HL-60 (cell line): ENCODE data around the gene NOS2.

Experiments
- DNase-seq, 2 experiments: peaks; one replicate each; pipeline ENCODE4 v3.0.0-alpha.2; 2010 to 2020; ENCODE audit warnings: low read depth in 1 of 2, low spot score in 1 of 2
- H3K27ac ChIP-seq: fragments of 250-450 bp; sonication (Bioruptor Pico); replicated peaks from 2 replicates; pipeline ENCODE4 v1.5.1; 2020; ENCODE audit warnings: mild to moderate bottlenecking, moderate library complexity
- H3K27me3 ChIP-seq: fragments of 250-450 bp; sonication (Bioruptor Pico); 2 replicates; pipeline ENCODE4 v1.5.1; 2021; ENCODE audit warnings: mild to moderate bottlenecking, moderate library complexity; ENCODE audit not compliant: insufficient read depth, poor library complexity, severe bottlenecking
- H3K4me3 ChIP-seq: replicated peaks from 2 replicates; pipeline ENCODE4 v1.5.1; 2011; ENCODE audit warnings: mild to moderate bottlenecking, control low read depth, low read length; ENCODE audit not compliant: insufficient read depth
- GABPA ChIP-seq: IDR thresholded peaks from 2 replicates; pipeline ENCODE4 v1.6.1; 2012; ENCODE audit warnings: low read depth
- POLR2AphosphoS5 ChIP-seq: IDR thresholded peaks from 2 replicates; pipeline ENCODE4 v1.6.1; 2012; ENCODE audit warnings: low read depth
- SPI1 ChIP-seq: IDR thresholded peaks from 2 replicates; pipeline ENCODE4 v1.6.1; 2012; ENCODE audit warnings: low read depth, mild to moderate bottlenecking, borderline replicate concordance
- TF ChIP-seq, protein P1 (sequence below): IDR thresholded peaks from 2 replicates; pipeline ENCODE4 v1.6.1; 2012; ENCODE audit warnings: low read depth; ENCODE audit not compliant: insufficient replicate concordance
- TF ChIP-seq, protein P2 (sequence below): IDR thresholded peaks from one replicate; pipeline ENCODE4 v1.5.1; 2011; ENCODE audit warnings: low read length, control low read depth, inconsistent platforms; ENCODE audit not compliant: insufficient read depth

NOS2 gene

DNA sequence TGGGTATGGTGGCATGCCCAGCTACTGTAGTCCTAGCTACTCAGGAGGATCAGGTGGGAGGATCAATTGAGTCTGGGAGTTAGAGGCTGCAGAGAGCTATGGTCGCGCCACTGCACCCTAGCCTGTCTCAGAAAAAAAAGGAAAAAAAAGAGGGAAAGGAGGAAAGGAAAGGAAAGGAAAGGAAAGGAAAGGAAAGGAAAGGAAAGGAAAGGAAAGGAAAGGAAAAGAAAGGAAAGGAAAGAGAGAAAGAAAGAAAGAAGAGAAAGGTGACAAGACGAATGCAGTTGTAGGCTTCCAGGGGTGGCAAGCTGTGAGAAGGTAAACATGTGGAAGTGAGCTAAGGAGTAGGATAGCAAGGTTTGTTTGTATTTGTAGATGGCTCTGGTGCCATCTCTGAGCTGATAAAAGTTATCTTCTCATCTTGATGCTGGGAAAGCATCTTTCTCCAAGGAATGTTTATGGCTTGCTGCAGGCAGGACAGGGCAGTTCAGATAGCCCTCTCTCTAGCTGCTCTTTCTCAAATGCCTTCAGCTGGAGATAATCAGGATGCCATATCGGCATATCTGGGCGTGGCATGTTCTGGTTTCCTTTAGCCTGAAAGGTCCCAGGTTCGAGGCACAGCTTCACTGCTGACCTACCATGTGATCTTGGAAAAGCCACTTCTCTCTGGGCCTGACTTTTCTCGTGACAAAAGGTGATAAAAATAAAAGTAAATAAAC lies 2.8 kb upstream of the NOS2 start:
- TF ChIP-seq SPI1 (no peak), POLR2AphosphoS5 (no peak), GABPA (no peak)
- TF ChIP-seq, protein P1, sequence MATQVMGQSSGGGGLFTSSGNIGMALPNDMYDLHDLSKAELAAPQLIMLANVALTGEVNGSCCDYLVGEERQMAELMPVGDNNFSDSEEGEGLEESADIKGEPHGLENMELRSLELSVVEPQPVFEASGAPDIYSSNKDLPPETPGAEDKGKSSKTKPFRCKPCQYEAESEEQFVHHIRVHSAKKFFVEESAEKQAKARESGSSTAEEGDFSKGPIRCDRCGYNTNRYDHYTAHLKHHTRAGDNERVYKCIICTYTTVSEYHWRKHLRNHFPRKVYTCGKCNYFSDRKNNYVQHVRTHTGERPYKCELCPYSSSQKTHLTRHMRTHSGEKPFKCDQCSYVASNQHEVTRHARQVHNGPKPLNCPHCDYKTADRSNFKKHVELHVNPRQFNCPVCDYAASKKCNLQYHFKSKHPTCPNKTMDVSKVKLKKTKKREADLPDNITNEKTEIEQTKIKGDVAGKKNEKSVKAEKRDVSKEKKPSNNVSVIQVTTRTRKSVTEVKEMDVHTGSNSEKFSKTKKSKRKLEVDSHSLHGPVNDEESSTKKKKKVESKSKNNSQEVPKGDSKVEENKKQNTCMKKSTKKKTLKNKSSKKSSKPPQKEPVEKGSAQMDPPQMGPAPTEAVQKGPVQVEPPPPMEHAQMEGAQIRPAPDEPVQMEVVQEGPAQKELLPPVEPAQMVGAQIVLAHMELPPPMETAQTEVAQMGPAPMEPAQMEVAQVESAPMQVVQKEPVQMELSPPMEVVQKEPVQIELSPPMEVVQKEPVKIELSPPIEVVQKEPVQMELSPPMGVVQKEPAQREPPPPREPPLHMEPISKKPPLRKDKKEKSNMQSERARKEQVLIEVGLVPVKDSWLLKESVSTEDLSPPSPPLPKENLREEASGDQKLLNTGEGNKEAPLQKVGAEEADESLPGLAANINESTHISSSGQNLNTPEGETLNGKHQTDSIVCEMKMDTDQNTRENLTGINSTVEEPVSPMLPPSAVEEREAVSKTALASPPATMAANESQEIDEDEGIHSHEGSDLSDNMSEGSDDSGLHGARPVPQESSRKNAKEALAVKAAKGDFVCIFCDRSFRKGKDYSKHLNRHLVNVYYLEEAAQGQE: no peak
- TF ChIP-seq, protein P2, sequence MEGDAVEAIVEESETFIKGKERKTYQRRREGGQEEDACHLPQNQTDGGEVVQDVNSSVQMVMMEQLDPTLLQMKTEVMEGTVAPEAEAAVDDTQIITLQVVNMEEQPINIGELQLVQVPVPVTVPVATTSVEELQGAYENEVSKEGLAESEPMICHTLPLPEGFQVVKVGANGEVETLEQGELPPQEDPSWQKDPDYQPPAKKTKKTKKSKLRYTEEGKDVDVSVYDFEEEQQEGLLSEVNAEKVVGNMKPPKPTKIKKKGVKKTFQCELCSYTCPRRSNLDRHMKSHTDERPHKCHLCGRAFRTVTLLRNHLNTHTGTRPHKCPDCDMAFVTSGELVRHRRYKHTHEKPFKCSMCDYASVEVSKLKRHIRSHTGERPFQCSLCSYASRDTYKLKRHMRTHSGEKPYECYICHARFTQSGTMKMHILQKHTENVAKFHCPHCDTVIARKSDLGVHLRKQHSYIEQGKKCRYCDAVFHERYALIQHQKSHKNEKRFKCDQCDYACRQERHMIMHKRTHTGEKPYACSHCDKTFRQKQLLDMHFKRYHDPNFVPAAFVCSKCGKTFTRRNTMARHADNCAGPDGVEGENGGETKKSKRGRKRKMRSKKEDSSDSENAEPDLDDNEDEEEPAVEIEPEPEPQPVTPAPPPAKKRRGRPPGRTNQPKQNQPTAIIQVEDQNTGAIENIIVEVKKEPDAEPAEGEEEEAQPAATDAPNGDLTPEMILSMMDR: no peak
- H3K4me3 ChIP-seq: no peak overlapping the region
- no peak overlapping the region for H3K27ac ChIP-seq

DNA sequence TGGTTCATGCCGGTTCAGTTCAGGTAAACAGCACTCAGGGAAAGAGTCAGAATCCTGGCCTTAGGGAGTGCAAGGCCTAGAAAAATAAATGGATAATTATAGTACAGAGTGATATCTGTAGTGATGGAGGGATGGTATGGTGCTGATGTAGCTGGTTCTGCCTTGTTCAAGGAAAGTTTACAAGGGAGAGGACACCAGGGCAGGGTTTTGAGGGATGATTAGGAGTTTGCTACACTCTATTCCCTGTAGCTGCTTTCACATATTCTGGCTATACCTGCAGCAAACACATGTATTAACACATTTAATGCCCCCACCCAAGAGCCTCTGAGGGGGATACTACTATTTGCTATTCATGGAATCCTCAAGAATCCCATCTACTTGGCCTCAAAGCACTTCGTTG lies 1.7 kb upstream of the NOS2 start:
- peaks cover 5% of the 10 kb centered on the region for H3K27me3 ChIP-seq
- H3K27ac ChIP-seq: no peak overlapping the region
- DNase-seq: no peak
- no peak overlapping the region for H3K4me3 ChIP-seq
- TF ChIP-seq GABPA (no peak), SPI1 (no peak), POLR2AphosphoS5 (no peak)
- TF ChIP-seq, protein P2: no peak
- TF ChIP-seq, protein P1: no peak

More for the DNA sequence above, 2.8 kb upstream of the NOS2 start:
- H3K27me3 ChIP-seq: peaks cover 5% of the 10 kb centered on the region
- DNase-seq: no peak

DNA sequence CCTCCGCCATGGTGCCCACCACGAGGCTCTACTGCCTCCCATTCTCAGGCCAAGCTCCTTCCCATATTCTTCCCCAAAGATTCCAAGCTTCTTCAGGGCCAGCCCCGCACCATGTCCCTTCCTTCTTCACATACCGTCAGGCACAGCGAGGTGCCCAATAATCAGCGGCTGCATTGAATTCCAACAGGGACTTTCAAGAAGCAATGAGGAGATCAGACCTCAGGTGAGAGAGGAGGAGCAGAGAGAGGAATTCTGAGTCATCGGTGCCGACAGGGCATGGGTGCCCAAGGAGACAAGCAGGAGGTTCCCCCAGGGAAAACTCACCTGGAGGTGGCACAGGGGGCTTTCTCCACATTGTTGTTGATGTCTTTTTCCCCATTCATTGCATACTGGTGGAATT lies 2.0 kb downstream of the NOS2 start:
- Histone ChIP-seq H3K27ac (no peak overlapping the region), H3K4me3 (no peak overlapping the region), H3K27me3 (peaks cover 26% of the 10 kb centered on the region)
- TF ChIP-seq, protein P2: no peak
- TF ChIP-seq GABPA (no peak), POLR2AphosphoS5 (no peak)
- no peak for DNase-seq
